GM03348 (cell line): ENCODE results near the gene GTSE1.

Experiments used
- DNase-seq: peaks from one replicate; pipeline ENCODE4 v3.0.0; 2012; ENCODE audit warnings: low spot score

Gene GTSE1

GRCh38 chr22:46366327-46366731, 69.7 kb downstream of the GTSE1 start:
- DNase-seq = no peak

- no peak for DNase-seq
Measured at GRCh38 chr22:46366801-46367706, 70.4 kb downstream of the GTSE1 start.

DNA sequence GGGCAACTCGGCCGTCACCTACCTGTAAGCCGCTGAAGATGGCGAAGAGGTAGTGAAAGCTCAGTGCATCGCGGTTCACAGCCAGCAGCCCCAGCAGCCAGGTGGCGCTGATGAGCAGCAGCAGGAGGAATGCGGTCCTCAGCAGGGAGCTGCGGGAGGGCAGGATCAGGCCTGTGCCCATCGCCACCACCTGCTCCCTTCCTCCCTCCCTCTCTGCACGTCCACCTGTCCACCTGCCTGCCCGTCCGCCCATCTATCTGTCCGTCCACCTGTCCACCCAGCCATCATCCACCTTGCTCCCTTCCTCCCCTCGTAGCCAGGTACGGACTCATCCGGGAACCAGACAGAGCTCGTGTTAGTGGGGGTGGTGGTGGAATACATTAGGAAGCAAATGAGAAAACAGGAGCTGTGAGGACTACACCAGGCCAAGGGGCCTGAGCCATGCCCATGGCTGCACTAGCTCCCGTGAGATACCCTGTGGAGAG, 71.1 kb downstream of the GTSE1 start:
- peak; percentile 92 for DNase-seq

- DNase-seq = no peak
Measured at GRCh38 chr22:46368422-46368821, 71.8 kb downstream of the GTSE1 start.

DNA sequence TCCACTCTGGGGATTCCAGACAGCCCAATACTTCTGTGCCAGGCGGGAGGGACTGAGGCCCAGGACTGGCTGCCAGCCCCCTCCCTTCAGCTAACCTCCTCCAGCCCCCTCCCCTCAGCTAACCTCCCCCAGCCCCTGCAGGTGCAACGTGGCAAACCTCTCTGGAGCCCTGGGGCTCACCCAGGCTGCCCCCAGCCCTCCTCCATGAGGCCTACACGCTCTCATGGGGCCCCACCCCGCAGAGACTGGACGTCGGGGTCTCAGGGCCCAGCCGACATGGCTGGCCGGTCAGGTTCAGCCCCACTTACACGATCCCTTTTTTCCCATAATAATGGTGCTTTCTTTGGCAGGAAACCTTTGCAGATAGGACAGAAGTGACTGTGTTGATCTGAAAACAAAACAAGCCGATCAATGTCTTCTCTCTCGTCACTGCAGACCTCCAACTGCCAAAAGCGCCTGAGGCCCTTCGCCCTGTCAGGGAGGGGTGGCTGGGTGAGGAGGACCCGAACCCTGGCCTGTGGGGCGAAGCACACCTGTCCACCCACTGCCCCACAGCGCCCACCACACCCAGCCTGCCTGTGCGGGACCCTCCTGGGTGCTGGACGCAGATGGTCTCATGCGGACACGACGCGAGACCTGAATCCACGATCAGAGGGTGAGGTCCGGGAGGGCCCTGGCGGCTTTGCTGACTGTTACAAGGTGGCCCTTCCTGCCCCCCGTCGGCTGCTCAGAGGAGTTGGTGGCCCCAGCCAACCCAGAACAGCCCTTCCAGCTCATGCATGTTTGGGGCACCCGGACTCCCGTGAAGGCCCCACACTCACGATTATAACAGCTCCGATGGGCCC, 72.4 kb downstream of the GTSE1 start:
- no peak for DNase-seq

DNA sequence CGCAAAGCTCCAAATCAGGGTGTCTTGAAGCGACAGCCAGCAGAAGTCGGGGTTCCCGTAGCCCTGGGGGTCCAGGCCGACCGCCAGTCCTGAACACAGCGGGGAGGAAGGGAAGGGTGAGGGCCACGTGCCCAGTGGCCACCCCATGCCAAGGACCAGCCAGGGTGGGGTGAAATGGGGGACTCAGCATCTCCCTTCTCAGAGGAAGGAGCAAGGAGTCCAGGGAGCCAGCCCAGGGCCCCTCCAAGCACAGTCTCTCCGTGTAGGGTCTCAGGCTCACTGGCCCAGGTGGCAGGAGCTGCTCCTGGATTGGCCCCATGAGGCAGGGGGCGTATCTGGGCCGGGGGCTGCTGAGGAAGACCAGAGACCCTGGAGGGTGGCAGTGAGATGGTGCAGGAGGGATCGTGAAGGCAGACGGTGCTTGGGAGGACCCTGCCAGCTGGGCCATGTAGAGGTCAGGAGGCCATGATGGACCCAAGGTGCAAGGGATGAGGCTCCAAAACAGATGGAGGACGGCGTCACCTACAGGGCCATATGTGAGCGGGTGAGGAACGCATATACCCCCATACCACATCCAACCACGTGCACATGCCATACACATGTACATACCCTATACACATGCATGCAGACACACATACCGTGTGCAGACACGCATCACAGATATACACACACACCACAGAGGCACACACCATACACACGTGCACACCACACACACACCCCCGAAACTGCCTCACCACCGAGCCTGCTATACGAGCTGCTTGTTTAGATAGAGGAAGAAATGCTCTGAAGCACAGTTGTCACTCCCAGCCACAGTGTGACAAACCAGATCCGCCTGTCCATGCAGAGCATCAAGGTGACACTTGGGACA, 73.3 kb downstream of the GTSE1 start:
- no peak for DNase-seq

- DNase-seq = no peak
Measured at GRCh38 chr22:46370584-46371291, 74.1 kb downstream of the GTSE1 start.

- DNase-seq = no peak
Measured at GRCh38 chr22:46371623-46372226, 75.1 kb downstream of the GTSE1 start.

- no peak for DNase-seq
Measured at GRCh38 chr22:46372686-46373085, 76.0 kb downstream of the GTSE1 start.

- no peak for DNase-seq
Measured at GRCh38 chr22:46373159-46373558, 76.5 kb downstream of the GTSE1 start.

DNA sequence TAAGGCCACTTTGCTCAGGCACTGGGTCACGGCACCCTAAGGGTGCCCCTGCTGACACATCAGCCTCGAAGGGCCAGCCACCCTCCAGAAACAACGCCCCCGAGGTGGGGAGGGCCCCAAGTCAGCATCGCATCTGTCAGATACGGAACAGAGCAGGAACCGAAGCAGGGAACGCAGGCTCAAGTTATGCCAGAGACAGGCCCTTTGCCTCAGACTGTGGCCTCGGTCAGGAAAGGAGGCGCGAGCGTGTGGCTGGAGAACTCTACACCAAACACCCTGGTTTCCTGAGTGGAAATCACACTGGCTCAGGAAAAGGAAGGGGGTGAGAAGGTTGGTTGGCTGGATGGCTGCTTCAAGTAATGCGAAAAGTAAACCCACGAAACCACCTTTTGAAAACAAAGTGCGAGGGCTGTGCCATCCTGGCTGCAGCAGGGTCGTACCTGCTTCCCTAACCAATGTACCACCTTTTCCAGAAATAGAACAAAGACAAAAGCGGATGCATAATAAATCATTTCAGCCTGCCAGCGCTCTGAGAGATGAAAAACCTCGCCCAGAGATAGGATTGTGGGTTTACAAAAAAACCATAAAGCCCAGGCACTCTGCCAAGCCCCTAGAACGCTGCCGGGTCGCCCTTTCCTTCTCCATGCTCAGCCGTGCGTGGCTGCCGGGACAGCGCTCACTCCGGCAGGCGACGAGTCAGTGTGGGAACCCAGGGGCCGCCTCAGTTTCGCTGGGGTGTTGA, 77.4 kb downstream of the GTSE1 start:
- no peak for DNase-seq

- DNase-seq = no peak
Measured at GRCh38 chr22:46374663-46375474, 78.2 kb downstream of the GTSE1 start.

DNA sequence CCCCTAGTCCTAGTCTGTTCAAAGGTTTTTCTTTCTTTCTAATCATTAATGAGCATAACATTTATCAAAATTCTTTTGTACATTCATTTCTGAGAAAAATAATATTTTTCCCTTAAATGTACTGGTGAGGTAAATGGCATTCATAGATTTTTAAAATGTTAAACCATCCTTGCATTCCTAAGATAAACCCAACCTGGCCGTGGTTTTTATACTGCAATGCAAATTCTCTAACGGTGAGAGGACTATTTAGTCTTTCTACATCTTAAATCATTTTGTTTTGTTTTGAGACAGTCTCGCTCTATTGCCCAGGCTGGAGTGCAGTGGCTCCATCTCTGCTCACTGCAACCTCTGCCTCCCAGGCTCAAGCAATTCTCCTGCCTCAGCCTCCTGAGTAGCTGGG, 79.4 kb downstream of the GTSE1 start:
- no peak for DNase-seq

GRCh38 chr22:46376908-46377524, 80.3 kb downstream of the GTSE1 start:
- DNase-seq = no peak

DNA sequence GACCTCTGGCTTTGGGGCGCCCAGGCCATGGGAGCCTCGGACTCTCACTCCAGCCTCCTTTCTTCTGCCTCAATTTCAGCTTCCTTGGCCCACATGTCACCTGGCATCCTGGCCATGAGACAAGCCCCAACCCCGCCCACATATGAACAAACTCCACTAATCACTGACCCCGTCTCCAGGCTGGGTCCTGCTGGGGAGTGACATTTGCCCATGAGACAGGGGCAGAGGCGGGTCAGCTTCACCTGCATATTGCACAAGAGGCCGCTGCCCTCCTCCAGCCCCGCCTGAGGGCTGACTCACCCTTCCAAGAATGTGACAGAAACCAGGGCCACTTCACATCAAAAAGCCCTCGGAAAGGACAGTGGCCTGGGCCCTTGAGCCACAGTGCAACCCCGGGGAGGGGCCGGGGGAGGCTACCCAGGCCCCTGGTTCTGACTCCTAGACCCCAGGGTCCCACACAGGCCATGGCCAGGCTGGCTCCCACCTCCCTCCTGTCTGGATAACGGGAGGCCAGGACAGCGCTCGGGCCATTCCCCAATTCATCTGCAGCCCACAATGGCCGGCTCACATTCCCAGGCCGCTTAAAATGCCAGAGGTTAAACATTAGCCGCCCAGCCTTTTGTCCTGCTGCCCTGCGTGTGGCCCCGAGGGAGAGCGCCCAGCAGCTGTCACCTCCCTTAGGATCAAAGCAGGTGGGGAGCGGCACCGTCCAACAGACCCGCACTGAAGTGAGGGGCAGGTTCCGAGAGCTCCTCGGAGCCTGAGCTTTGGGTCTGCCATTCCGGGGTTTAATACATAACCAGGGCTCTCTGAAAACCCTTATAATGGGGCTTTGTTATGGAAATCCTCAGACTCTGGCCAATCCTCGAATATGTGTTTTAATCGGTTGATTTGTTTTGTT, 81.1 kb downstream of the GTSE1 start:
- peak; percentile 64 for DNase-seq

DNA sequence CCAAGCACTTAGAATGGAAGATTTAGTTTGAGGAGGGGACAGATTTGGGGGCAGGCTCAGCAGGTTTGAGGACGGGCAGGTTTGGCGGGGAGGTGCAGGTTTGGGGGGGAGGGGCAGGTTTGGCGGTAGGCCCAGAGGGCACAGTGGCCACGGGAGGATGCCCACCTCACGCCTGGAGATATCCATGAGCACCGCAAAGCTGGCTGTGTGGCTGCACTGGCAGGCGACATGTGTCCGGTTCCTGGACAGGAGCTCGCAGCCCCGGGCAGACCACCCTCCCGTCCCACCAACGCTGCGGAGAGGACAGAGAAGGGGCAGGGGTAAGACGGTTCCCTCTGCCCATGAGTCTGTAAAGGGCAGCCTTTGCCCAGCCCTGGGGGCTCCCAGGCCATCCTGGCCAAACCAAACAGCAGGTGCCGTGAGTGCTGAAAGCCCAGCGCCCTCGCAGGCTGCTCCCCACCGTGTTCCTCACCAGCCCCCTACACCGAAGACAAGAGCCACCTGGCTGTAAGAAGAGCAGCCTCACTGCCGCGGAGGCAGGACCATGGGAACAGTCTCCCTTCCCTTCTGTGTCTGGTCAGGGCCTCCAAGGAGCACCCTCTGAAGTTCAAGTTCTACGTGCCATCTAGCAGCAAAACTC, 81.9 kb downstream of the GTSE1 start:
- DNase-seq = no peak
